K562 (cell line): ENCODE measurements around the gene RALGAPA2. TPM values are rescaled to one million over a fixed set of nuclear protein-coding genes. Genes with fewer than 3 reads are reported as not detected.

ENCODE experiments used
- ATAC-seq: fragments of 200-7000 bp; cut with Tn5 transposase; 3 replicates; pipeline ENCODE4 v1.9.1; 2020; ENCODE audit warnings: moderate library complexity
- BruUV-seq: library from RNA; stranded (reverse); fragments of 400-500 nt; replicated peaks from 2 replicates; lab custom pipeline; 2021; lab: Mats Ljungman, UMichigan
- CTCF ChIA-PET: fragments of 300-600 bp; formaldehyde crosslinking; extraction: SDS; loops from one replicate; lab custom pipeline; 2021; ENCODE audit warnings: low intra/inter-chr PET ratio; lab: Yijun Ruan, JAX
- POLR2A ChIA-PET: fragments of 300-600, 350-650 bp; sonication (Branson Sonifier 250); formaldehyde crosslinking; extraction: SDS; loops from one replicate; lab custom pipeline; 2021; ENCODE audit warnings: antibody characterized with exemption, inconsistent platforms; lab: Yijun Ruan, JAX
- DNase-seq, 4 experiments: peaks; one replicate each; pipeline versions ENCODE4 v3.0.0 to v3.0.0-alpha.2; 2011 to 2018; ENCODE audit warnings: low spot score in 3 of 4, mixed read lengths in 3 of 4; ENCODE audit errors: extremely low read depth in 1 of 4
- FAIRE-seq: peaks from 2 replicates; lab custom pipeline; 2011; peaks lifted over from hg19 to GRCh38; lab: Jason Lieb, UNC
- H2AFZ ChIP-seq: 2 replicates; pipeline ENCODE4 v1.6.0; 2011; ENCODE audit warnings: low read depth, low read length, control low read depth, inconsistent platforms
- H3K27ac ChIP-seq: fragments of 200-600 bp; 3 replicates; pipeline ENCODE4 v1.8.0; 2011; ENCODE audit warnings: low read depth, mild to moderate bottlenecking, control low read depth, inconsistent platforms, low read length, moderate library complexity, mixed read lengths; ENCODE audit errors: extremely low read depth
- H3K27me3 ChIP-seq, 2 experiments: fragments of 300-600 bp in 1 of 2; 2 replicates in 1 of 2; 3 replicates in 1 of 2; pipeline versions ENCODE4 v1.6.0 to v1.8.0; 2011; ENCODE audit warnings: inconsistent platforms in 2 of 2, low read length in 2 of 2, mild to moderate bottlenecking in 1 of 2, mixed read lengths in 1 of 2, moderate library complexity in 1 of 2; ENCODE audit not compliant: control insufficient read depth in 2 of 2, insufficient read depth in 2 of 2
- H3K36me3 ChIP-seq: fragments of 300-600 bp; 3 replicates; pipeline ENCODE4 v1.8.0; 2011; ENCODE audit warnings: mild to moderate bottlenecking, low read length, inconsistent platforms; ENCODE audit not compliant: control insufficient read depth, insufficient read depth
- H3K4me1 ChIP-seq, 2 experiments: fragments of 200-600 bp in 1 of 2; replicated peaks in 1 of 2; 2 replicates in 1 of 2; 3 replicates in 1 of 2; pipeline versions ENCODE4 v1.5.1 to v1.8.0; 2011; ENCODE audit warnings: inconsistent platforms in 2 of 2, low read length in 2 of 2, mild to moderate bottlenecking in 1 of 2, mixed read lengths in 1 of 2, moderate library complexity in 1 of 2; ENCODE audit not compliant: control insufficient read depth in 2 of 2, insufficient read depth in 2 of 2
- H3K4me2 ChIP-seq: 2 replicates; pipeline ENCODE4 v1.6.1; 2011; ENCODE audit warnings: low read length, control low read depth, inconsistent platforms, mixed read lengths; ENCODE audit not compliant: insufficient read depth
- H3K4me3 ChIP-seq: fragments of 200-600 bp; sonication (generic), shearing (Covaris generic); 2 replicates; pipeline ENCODE4 v1.5.1; 2016; ENCODE audit warnings: control low read depth, inconsistent platforms
- H3K79me2 ChIP-seq: fragments of 200-600 bp; 3 replicates; pipeline ENCODE4 v1.8.0; 2011; ENCODE audit warnings: low read length, inconsistent platforms; ENCODE audit not compliant: control insufficient read depth, insufficient read depth
- H3K9ac ChIP-seq, 2 experiments: 2 replicates each; pipeline versions ENCODE4 v1.6.0 to v1.6.1; 2011; ENCODE audit warnings: low read depth in 2 of 2, low read length in 2 of 2, control low read depth in 1 of 2, inconsistent platforms in 1 of 2, mild to moderate bottlenecking in 1 of 2, mixed read lengths in 1 of 2; ENCODE audit not compliant: insufficient read depth in 1 of 2
- H3K9me1 ChIP-seq: one replicate; pipeline ENCODE4 v1.6.0; 2011; ENCODE audit warnings: inconsistent platforms, mild to moderate bottlenecking, low read length, moderate library complexity; ENCODE audit not compliant: control insufficient read depth, insufficient read depth
- H3K9me3 ChIP-seq: replicated peaks from 2 replicates; pipeline ENCODE4 v1.5.1; 2011; ENCODE audit warnings: low read depth, low read length, inconsistent platforms; ENCODE audit not compliant: control insufficient read depth, insufficient read depth
- H4K20me1 ChIP-seq: replicated peaks from 2 replicates; pipeline ENCODE4 v1.6.1; 2011; ENCODE audit warnings: low read length, inconsistent platforms, mixed read lengths; ENCODE audit not compliant: control insufficient read depth, insufficient read depth
- HNRNPH1 ChIP-seq: fragments of 200-400 bp; formaldehyde crosslinking; optimal IDR thresholded peaks from 2 replicates; pipeline ENCODE3; 2017; ENCODE audit warnings: low read depth, mild to moderate bottlenecking, low read length, moderate library complexity
- MXI1 ChIP-seq: IDR thresholded peaks from 2 replicates; pipeline ENCODE4 v1.6.1; 2011; ENCODE audit warnings: low read depth, mild to moderate bottlenecking, improper control_type of control experiment, low read length
- PTRF ChIP-seq: fragments of 450-650 bp; IDR thresholded peaks from 2 replicates; pipeline ENCODE4 v1.6.1; 2016; ENCODE audit warnings: mild to moderate bottlenecking, missing genetic modification characterization, missing compliant biosample characterization
- RUNX1 ChIP-seq: sonication (generic); IDR thresholded peaks from 2 replicates; pipeline ENCODE4 v1.6.1; 2016; ENCODE audit warnings: antibody characterized with exemption, low read depth
- TAF7 ChIP-seq: fragments of 450-650 bp; IDR thresholded peaks from 2 replicates; pipeline ENCODE4 v1.6.1; 2016; ENCODE audit warnings: missing genetic modification characterization, missing compliant biosample characterization
- ZHX1 ChIP-seq: fragments of 150-350 bp; conservative IDR thresholded peaks from 2 replicates; pipeline ENCODE4 v1.6.1; 2014; ENCODE audit warnings: low read length
- ZNF121 ChIP-seq: sonication (generic); formaldehyde crosslinking; conservative IDR thresholded peaks from 2 replicates; pipeline ENCODE4 v1.8.0; 2022; ENCODE audit warnings: missing genetic modification reagents
- ZNF3 ChIP-seq: fragments of 250-450 bp; sonication (Bioruptor Pico); IDR thresholded peaks from 2 replicates; pipeline ENCODE4 v1.5.0; 2021; ENCODE audit warnings: mild to moderate bottlenecking, moderate library complexity
- in situ Hi-C: fragments of 300-500 bp; cut with MboI; formaldehyde crosslinking; loops from 4 replicates; pipeline ENCODE4 v1.15.0; 2018; ENCODE audit warnings: inconsistent platforms, mixed read lengths
- intact Hi-C: fragments of 100-400 bp; cut with micrococcal nuclease; formaldehyde crosslinking; loops from 2 replicates; pipeline ENCODE4 v1.14.2; 2022
- polyA plus RNA-seq, 8 experiments: library from polyadenylated mRNA; depleted of rRNA in 4 of 8; stranded (reverse) in 5 of 8; unstranded in 3 of 8; fragments of >200 nt; fragmentation: Nextera tagmentation in 2 of 8; fragmentation: Illumina TruSeq in 1 of 8; extraction: Ambion mirVana in 2 of 8; extraction: Trizol in 1 of 8; gene quantifications; 2 replicates each; pipeline versions ENCODE4 v1.2.1 to v1.2.3, GENCODE V29; 2011 to 2014; ENCODE audit warnings: inconsistent platforms in 1 of 8, missing spikeins in 1 of 8
- total RNA-seq, 7 experiments: library from RNA; depleted of rRNA in 6 of 7; stranded (reverse); fragments of >200 nt in 6 of 7; fragmentation: Illumina TruSeq in 2 of 7; extraction: Trizol in 2 of 7; gene quantifications; 2 replicates each; pipeline versions ENCODE4 v1.2.1 to v1.2.3, GENCODE V29; 2011 to 2021; ENCODE audit warnings: low replicate concordance in 1 of 7

RALGAPA2 gene
- total and polyA plus RNA-seq, 9 of the 15 experiments (the other 6 are each of a cell fraction or from before 2014, with no cell fraction given), result 0.35 to 2.7 (median 1.4) TPM

GRCh38 chr20:20519269-20519668, 193.2 kb downstream of the RALGAPA2 start:
- TF ChIP-seq HNRNPH1 (no peak), ZHX1 (no peak), ZNF3 (CRISPR knock-in tag) (no peak), TAF7 (no peak), PTRF (no peak), ZNF121 (CRISPR knock-in tag) (no peak), MXI1 (no peak), RUNX1 (no peak)
- H3K27ac ChIP-seq, result no peak overlapping the region
- DNase-seq (no peak), ATAC-seq (no peak), FAIRE-seq (no peak)
- H3K27me3 ChIP-seq, result no peaks in the 10 kb centered on the region
- intact Hi-C loops, result no loop called here
- no peak overlapping the region for H3K4me3 ChIP-seq
- no peaks in the 10 kb centered on the region for H3K79me2 ChIP-seq
- ChIA-PET CTCF (no interaction called here), POLR2A (no interaction called here)
- H4K20me1 ChIP-seq, result no peaks in the 10 kb centered on the region
- in situ Hi-C loops, result no loop called here
- H3K4me2 ChIP-seq, result no peak overlapping the region
- H3K9me3 ChIP-seq, result no peaks in the 10 kb centered on the region
- no peak overlapping the region for H2AFZ ChIP-seq
- H3K36me3 ChIP-seq, result no peaks in the 10 kb centered on the region
- no TSS peak for BruUV-seq
- no peaks in the 10 kb centered on the region for H3K9me1 ChIP-seq
- H3K4me1 ChIP-seq, result no peaks in the 10 kb centered on the region
- no peak overlapping the region for H3K9ac ChIP-seq
